ENCODE data around the gene HOOK1. TPM values are rescaled to one million over a fixed set of nuclear protein-coding genes. Genes with fewer than 3 reads are reported as not detected.

The HOOK1 gene
- total RNA-seq, 1 donor from 2014 or later, result 21.2 TPM

DNA sequence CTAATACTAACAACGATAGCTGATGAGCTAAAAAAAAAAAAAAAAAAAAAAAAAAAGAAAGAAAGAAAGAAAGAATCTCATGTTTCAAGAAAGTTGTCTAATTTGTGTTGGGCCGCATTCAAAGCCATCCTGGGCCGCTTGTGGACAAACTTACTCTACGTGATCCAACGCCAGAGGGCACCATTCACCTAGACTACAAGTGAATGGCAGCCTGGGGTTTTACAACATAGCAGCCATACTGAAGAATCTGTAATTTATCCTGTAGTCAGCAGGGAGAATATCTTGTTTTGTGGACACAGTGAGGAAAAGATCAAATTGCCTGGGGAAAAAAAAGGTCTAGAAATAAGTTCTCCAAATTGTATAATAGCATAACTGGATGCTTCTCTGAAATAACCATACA, 64.8 kb downstream of the HOOK1 start:
- Mint-ChIP-seq H3K4me3 (no peak overlapping the region), H3K4me1 (ENCODE audit: unreplicated experiment) (peaks cover 9% of the 10 kb centered on the region), H3K27ac (no peak overlapping the region), H3K36me3 (peaks cover 5% of the 10 kb centered on the region), H3K9me3 (peaks cover 5% of the 10 kb centered on the region), H3K27me3 (no peaks in the 10 kb centered on the region)
- peak; percentile 73 for DNase-seq (ENCODE audit: extremely low spot score, unreplicated experiment)
- TF ChIP-seq, protein P1, sequence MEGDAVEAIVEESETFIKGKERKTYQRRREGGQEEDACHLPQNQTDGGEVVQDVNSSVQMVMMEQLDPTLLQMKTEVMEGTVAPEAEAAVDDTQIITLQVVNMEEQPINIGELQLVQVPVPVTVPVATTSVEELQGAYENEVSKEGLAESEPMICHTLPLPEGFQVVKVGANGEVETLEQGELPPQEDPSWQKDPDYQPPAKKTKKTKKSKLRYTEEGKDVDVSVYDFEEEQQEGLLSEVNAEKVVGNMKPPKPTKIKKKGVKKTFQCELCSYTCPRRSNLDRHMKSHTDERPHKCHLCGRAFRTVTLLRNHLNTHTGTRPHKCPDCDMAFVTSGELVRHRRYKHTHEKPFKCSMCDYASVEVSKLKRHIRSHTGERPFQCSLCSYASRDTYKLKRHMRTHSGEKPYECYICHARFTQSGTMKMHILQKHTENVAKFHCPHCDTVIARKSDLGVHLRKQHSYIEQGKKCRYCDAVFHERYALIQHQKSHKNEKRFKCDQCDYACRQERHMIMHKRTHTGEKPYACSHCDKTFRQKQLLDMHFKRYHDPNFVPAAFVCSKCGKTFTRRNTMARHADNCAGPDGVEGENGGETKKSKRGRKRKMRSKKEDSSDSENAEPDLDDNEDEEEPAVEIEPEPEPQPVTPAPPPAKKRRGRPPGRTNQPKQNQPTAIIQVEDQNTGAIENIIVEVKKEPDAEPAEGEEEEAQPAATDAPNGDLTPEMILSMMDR (conservative IDR thresholded peaks at IDR 0.05), result peak; percentile 78

GRCh38 chr1:59879996-59880505, 65.3 kb downstream of the HOOK1 start:
- no peak overlapping the region for H3K4me3 Mint-ChIP-seq
- TF ChIP-seq, protein P1 (conservative IDR thresholded peaks at IDR 0.05), result no peak
- no peak for DNase-seq (ENCODE audit: extremely low spot score, unreplicated experiment)
- no peaks in the 10 kb centered on the region for H3K27me3 Mint-ChIP-seq
- no peak overlapping the region for H3K27ac Mint-ChIP-seq
- H3K4me1 Mint-ChIP-seq (ENCODE audit: unreplicated experiment), result peaks cover 9% of the 10 kb centered on the region
- H3K9me3 Mint-ChIP-seq, result peaks cover 5% of the 10 kb centered on the region
- peaks cover 5% of the 10 kb centered on the region for H3K36me3 Mint-ChIP-seq

GRCh38 chr1:59880735-59881134, 66.0 kb downstream of the HOOK1 start:
- DNase-seq (ENCODE audit: extremely low spot score, unreplicated experiment), result no peak
- Mint-ChIP-seq H3K4me1 (ENCODE audit: unreplicated experiment) (peaks cover 10% of the 10 kb centered on the region), H3K4me3 (no peak overlapping the region), H3K36me3 (peaks cover 5% of the 10 kb centered on the region), H3K9me3 (peaks cover 5% of the 10 kb centered on the region), H3K27me3 (no peaks in the 10 kb centered on the region), H3K27ac (no peak overlapping the region)
- TF ChIP-seq, protein P1 (conservative IDR thresholded peaks at IDR 0.05), result no peak

DNA sequence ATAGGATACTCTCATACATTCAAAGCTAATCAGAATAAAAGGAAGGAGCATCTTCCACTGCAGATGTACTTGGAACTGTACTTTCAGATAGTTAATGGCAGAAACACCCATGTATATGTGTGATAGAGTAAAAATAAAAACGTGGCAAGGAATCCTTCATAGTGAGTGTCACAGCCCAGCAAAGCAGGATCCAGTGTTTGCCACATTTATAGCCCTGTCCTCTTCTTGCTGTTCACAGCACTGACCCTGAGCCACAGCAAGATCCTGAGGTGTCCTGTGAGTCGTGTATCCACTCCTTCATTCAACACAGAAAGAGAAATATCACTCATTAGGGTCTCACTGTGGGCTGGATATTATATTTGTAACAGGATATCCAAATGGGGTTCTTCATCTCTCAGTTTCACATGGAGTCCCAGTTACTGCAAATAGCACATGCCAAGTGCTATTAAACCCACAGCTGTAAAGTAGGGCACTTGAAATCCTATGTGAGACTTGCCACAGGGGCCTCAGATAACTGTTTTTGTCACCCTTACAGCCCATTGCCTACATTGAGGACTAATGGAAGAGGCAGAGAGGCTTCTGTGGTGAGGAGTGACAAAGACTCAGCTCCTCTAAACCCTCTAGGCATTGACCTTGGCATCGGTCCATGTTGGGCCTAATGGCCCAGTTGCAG, 70.5 kb downstream of the HOOK1 start:
- Mint-ChIP-seq H3K9me3 (peaks cover 15% of the 10 kb centered on the region), H3K27ac (no peak overlapping the region), H3K36me3 (peaks cover 5% of the 10 kb centered on the region), H3K4me1 (ENCODE audit: unreplicated experiment) (peaks cover 5% of the 10 kb centered on the region), H3K27me3 (no peaks in the 10 kb centered on the region), H3K4me3 (no peak overlapping the region)
- no peak for DNase-seq (ENCODE audit: extremely low spot score, unreplicated experiment)
- TF ChIP-seq, protein P1 (conservative IDR thresholded peaks at IDR 0.05), result no peak

GRCh38 chr1:59892841-59893811, 78.4 kb downstream of the HOOK1 start:
- H3K4me1 Mint-ChIP-seq (ENCODE audit: unreplicated experiment), result peaks cover 5% of the 10 kb centered on the region
- no peak for DNase-seq (ENCODE audit: extremely low spot score, unreplicated experiment)
- H3K36me3 Mint-ChIP-seq, result peaks cover 5% of the 10 kb centered on the region
- H3K27me3 Mint-ChIP-seq, result no peaks in the 10 kb centered on the region
- H3K27ac Mint-ChIP-seq, result peak overlapping the region; percentile 81
- TF ChIP-seq, protein P1 (conservative IDR thresholded peaks at IDR 0.05), result no peak
- H3K4me3 Mint-ChIP-seq, result peak overlapping the region; percentile 35
- peaks cover 14% of the 10 kb centered on the region for H3K9me3 Mint-ChIP-seq

All from type B pancreatic cell (in vitro differentiated cells).